Subcutaneous adipose tissue (tissue), 4 donors: Measurements from ENCODE around the gene P2RY1. TPM values are rescaled to one million over a fixed set of nuclear protein-coding genes. Genes with fewer than 3 reads are reported as not detected.

Source experiments
- CTCF ChIP-seq: fragments of 450-650 bp; IDR thresholded peaks from one replicate; pipeline ENCODE4 v1.5.1; 2016; ENCODE audit warnings: low read depth, mild to moderate bottlenecking, control low read depth, antibody characterized with exemption, moderate library complexity
- total RNA-seq, 4 donors: library from RNA; depleted of rRNA; stranded (reverse); fragments of >200 nt; gene quantifications; one replicate each; pipeline ENCODE4 v1.1.0, GENCODE V29; 2016

Gene P2RY1
- total RNA-seq, 4 donors from 2014 or later = 2.8 to 14.3 (median 7.1) TPM

- TF ChIP-seq CTCF = no peak
Observed at GRCh38 chr3:152858170-152858800, 23.4 kb downstream of the P2RY1 start.

DNA sequence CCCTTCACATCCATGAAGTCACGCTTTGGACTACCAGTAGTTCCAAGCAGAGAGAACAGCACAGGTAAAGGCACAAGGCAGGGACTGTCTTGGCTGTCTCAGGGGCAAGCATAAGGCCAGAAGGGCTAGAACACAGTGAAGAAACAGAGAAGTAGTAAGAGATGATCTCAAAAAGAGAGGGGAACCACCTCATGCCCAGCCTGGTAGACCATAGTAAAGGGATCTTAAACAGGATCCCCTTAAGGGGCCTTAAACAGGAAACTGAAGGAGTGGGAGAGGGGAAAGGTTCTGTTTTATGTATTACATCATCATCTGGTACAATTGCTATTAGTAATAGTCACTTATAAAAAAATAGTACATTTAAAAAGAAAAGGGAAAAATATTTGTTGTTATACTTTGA lies 25.8 kb downstream of the P2RY1 start:
- TF ChIP-seq CTCF = no peak

DNA sequence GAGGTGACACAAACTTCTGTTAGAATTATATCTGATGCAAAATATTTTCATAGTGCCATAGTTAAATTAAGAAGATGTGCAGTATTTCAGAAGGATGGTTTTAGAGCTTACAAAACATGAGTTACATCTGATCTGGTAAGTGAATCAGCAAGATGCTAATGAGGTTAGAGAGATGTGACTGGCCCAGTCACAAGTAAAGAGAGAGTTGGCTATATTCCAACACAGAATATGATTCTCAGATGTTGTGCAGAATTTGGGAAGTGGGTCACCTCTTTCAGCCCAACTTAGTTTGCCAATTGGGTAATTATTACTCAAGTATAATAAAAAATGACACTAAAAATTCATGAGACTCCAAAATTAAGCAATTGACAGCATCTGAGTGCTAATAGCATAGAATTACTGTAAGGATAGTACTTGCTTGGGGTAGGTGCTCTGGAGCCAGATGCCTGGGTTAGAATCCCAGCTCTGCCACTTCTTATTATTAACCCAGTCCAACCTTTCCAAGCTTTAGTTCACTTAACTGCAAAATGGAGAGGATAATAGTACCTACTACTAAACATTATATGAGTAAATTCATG lies 30.8 kb downstream of the P2RY1 start:
- TF ChIP-seq CTCF = no peak

GRCh38 chr3:152870027-152870426 lies 35.1 kb downstream of the P2RY1 start:
- TF ChIP-seq CTCF = no peak

- no peak for TF ChIP-seq CTCF
Observed at GRCh38 chr3:152874896-152875749, 40.2 kb downstream of the P2RY1 start.

- no peak for TF ChIP-seq CTCF
Observed at GRCh38 chr3:152879130-152879789, 44.3 kb downstream of the P2RY1 start.

DNA sequence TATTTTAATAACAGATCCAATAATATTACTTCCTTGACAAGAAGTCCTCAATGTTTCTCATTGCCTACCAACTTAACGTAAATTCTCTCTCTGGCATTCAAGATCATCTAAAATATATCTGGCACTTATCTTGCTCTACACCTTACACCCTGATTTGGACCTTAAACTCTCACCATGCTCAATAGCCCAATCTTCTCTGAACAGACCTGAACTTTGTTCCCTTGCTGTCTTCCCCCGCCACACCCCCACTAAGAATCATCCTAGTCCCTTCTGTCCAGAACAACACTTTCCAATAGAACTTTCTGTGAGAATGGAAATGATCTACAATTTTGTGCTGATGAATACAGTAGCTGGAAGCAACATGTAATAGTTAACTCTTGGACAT lies 44.9 kb downstream of the P2RY1 start:
- TF ChIP-seq CTCF = no peak
